Measurements from ENCODE around the gene PARG. TPM values are rescaled to one million over a fixed set of nuclear protein-coding genes. Genes with fewer than 3 reads are reported as not detected.

The PARG gene
- total RNA-seq, 1 experiment from 2014 or later, result 69.7 TPM

GRCh38 chr10:49837685-49838084, 104.1 kb downstream of the PARG start:
- peaks cover 2% of the 10 kb centered on the region for H3K36me3 ChIP-seq (ENCODE audit: control insufficient read depth, insufficient read depth, low read length)

DNA sequence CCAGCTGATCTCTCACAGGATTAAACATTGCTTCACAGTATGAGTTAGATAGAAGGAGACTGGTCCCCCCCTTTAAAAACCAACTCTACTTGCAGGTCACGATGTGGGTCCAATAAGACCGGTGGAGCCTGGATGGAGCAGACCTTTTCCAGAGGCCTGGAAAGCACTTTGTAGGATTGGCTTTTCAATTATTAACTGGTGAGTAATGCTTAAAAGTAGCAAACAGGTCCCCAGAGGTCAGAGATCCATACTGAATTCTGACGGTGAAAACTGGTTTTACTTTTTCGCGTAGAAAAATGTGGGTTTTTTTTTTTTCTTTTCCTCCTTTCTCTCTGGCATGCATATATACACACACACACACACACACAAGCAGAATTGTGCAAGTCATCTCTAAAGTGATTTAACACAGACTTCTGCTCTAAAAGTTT, 104.8 kb downstream of the PARG start:
- Histone ChIP-seq H3K9me3 (0 out of 2 replicates have a peak, but pooled peaks cover 3% of the 10 kb centered on the region), H3K4me3 (ENCODE audit: low read depth, low read length) (no peak overlapping the region), H3K27me3 (replicated peaks; ENCODE audit: control insufficient read depth, insufficient read depth, low read length) (no peaks in the 10 kb centered on the region), H3K36me3 (ENCODE audit: control insufficient read depth, insufficient read depth, low read length) (peaks cover 2% of the 10 kb centered on the region), H3K4me1 (peaks cover 36% of the 10 kb centered on the region)
- peaks cover 61% of the 10 kb centered on the region for H3K36me3 Mint-ChIP-seq (ENCODE audit: insufficient read depth, unreplicated experiment)
- no peaks in the 10 kb centered on the region for H3K9me3 Mint-ChIP-seq (ENCODE audit: unreplicated experiment)
- H3K27ac Mint-ChIP-seq (ENCODE audit: unreplicated experiment), result peak overlapping the region; percentile 87
- BruUV-seq (replicated peaks), result no TSS peak
- intact Hi-C loops (cut with micrococcal nuclease; ENCODE audit: unreplicated experiment), result loop anchor here (1.0 to 2.0 kb wide), 2 partner anchors 8 to 74 kb away; partner anchors contain the start of gene OGDHL
- peaks cover 26% of the 10 kb centered on the region for H3K4me1 Mint-ChIP-seq (ENCODE audit: low read depth, unreplicated experiment)
- CTCF ChIA-PET, result no interaction called here
- H3K27me3 Mint-ChIP-seq (ENCODE audit: insufficient read depth, unreplicated experiment), result no peaks in the 10 kb centered on the region
- peak in 1 of 2 experiments; percentile 4 for TF ChIP-seq CTCF (IDR thresholded peaks at IDR 0.05; ENCODE audit: insufficient read depth in 1 of 2, low read depth in 1 of 2, low read length in 1 of 2, severe bottlenecking in 1 of 2, unreplicated experiment in 1 of 2)
- peak; percentile 76 to 84 for DNase-seq
- POLR2A ChIA-PET, result no interaction called here
- peak overlapping the region; percentile 62 for H3K4me3 Mint-ChIP-seq (ENCODE audit: unreplicated experiment)

More at GRCh38 chr10:49837685-49838084, 104.1 kb downstream of the PARG start:
- ChIA-PET CTCF (no interaction called here), POLR2A (no interaction called here)
- Mint-ChIP-seq H3K27ac (ENCODE audit: unreplicated experiment) (peak overlapping the region; percentile 87), H3K27me3 (ENCODE audit: insufficient read depth, unreplicated experiment) (no peaks in the 10 kb centered on the region), H3K4me1 (ENCODE audit: low read depth, unreplicated experiment) (peaks cover 27% of the 10 kb centered on the region), H3K36me3 (ENCODE audit: insufficient read depth, unreplicated experiment) (peaks cover 56% of the 10 kb centered on the region), H3K9me3 (ENCODE audit: unreplicated experiment) (no peaks in the 10 kb centered on the region), H3K4me3 (ENCODE audit: unreplicated experiment) (peak overlapping the region; percentile 62)
- no peak for TF ChIP-seq CTCF (IDR thresholded peaks at IDR 0.05; ENCODE audit: insufficient read depth in 1 of 2, low read depth in 1 of 2, low read length in 1 of 2, severe bottlenecking in 1 of 2, unreplicated experiment in 1 of 2)
- Histone ChIP-seq H3K4me3 (ENCODE audit: low read depth, low read length) (no peak overlapping the region), H3K27me3 (replicated peaks; ENCODE audit: control insufficient read depth, insufficient read depth, low read length) (no peaks in the 10 kb centered on the region), H3K4me1 (peaks cover 36% of the 10 kb centered on the region), H3K9me3 (0 out of 2 replicates have a peak, but pooled peaks cover 3% of the 10 kb centered on the region)
- no peak for DNase-seq
- TSS peak; percentile 91 for BruUV-seq (replicated peaks)
- intact Hi-C loops (cut with micrococcal nuclease; ENCODE audit: unreplicated experiment), result loop anchor here (1.0 to 2.0 kb wide), 2 partner anchors 8 to 75 kb away; partner anchors contain the start of gene OGDHL

DNA sequence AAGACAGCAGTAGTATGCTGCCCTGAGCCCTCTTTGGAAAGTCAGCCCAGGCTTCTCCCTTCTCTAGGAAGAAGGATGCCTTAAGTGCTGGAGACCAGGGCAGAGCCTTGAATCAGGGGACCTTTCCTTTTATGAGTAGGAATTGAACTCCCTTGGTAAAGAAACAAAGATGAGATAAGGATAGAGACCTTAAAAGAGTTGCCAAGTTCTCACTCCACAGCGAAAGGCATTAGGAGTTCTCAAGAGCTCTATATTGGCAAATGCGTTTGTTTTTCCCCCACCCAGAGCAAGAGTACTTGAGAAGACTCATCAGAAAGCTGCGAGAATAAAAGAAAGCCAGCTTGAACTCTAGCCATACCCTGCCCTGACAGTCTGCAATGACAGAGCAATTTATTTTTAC, 106.9 kb downstream of the PARG start:
- no peak overlapping the region for H3K4me3 ChIP-seq (ENCODE audit: low read depth, low read length)
- Mint-ChIP-seq H3K27ac (ENCODE audit: unreplicated experiment) (peak overlapping the region; percentile 5), H3K36me3 (ENCODE audit: insufficient read depth, unreplicated experiment) (peaks cover 48% of the 10 kb centered on the region), H3K9me3 (ENCODE audit: unreplicated experiment) (no peaks in the 10 kb centered on the region), H3K27me3 (ENCODE audit: insufficient read depth, unreplicated experiment) (no peaks in the 10 kb centered on the region), H3K4me1 (ENCODE audit: low read depth, unreplicated experiment) (peaks cover 21% of the 10 kb centered on the region), H3K4me3 (ENCODE audit: unreplicated experiment) (no peak overlapping the region)
- TF ChIP-seq CTCF (IDR thresholded peaks at IDR 0.05; ENCODE audit: insufficient read depth in 1 of 2, low read depth in 1 of 2, low read length in 1 of 2, severe bottlenecking in 1 of 2, unreplicated experiment in 1 of 2), result no peak
- no peak for DNase-seq
- ChIA-PET POLR2A (no interaction called here), CTCF (no interaction called here)
- intact Hi-C loops (cut with micrococcal nuclease; ENCODE audit: unreplicated experiment), result no loop called here
- 0 out of 2 replicates have a peak, but pooled peaks cover 3% of the 10 kb centered on the region for H3K9me3 ChIP-seq
- peaks cover 36% of the 10 kb centered on the region for H3K4me1 ChIP-seq
- H3K27me3 ChIP-seq (replicated peaks; ENCODE audit: control insufficient read depth, insufficient read depth, low read length), result no peaks in the 10 kb centered on the region
- peaks cover 1% of the 10 kb centered on the region; the same call in 1 of the 2 replicates for H3K36me3 ChIP-seq (ENCODE audit: control insufficient read depth, insufficient read depth, low read length)
- no TSS peak for BruUV-seq (replicated peaks)

All from Caco-2 (cell line).